H7 (cell line): ENCODE measurements around the gene RADX. TPM values are rescaled to one million over a fixed set of nuclear protein-coding genes. Genes with fewer than 3 reads are reported as not detected.
"Not testable (repeated sequence)": the region's sequence is repeated elsewhere in the genome, so short reads cannot be mapped to it uniquely, and the experiment has no call there.

ENCODE experiments used
- DNase-seq: peaks from one replicate; pipeline ENCODE4 v3.0.0; 2012
- H3K27me3 ChIP-seq: 2 replicates; pipeline ENCODE4 v1.6.0; 2011; ENCODE audit warnings: mild to moderate bottlenecking, low read length; ENCODE audit not compliant: control insufficient read depth, insufficient read depth
- H3K36me3 ChIP-seq: replicated peaks from 2 replicates; pipeline ENCODE4 v1.5.1; 2011; ENCODE audit warnings: low read length; ENCODE audit not compliant: control insufficient read depth, insufficient read depth
- H3K4me3 ChIP-seq: 2 replicates; pipeline ENCODE4 v1.5.1; 2011; ENCODE audit warnings: low read depth, mild to moderate bottlenecking, control low read depth, low read length, moderate library complexity; ENCODE audit not compliant: insufficient read depth
- total RNA-seq: library from RNA; depleted of rRNA; stranded (reverse); fragments of >200 nt; shearing (Covaris generic); gene quantifications from 2 replicates; pipeline ENCODE4 v1.2.3, GENCODE V29; 2014

Gene RADX
- total RNA-seq, 1 experiment from 2014 or later: 5.0 TPM

- H3K4me3 ChIP-seq: no peak overlapping the region
- no peaks in the 10 kb centered on the region for H3K27me3 ChIP-seq
- no peaks in the 10 kb centered on the region for H3K36me3 ChIP-seq
Measured at GRCh38 chrX:106631615-106632014, 19.8 kb downstream of the RADX start.

GRCh38 chrX:106649523-106650428, 38.0 kb downstream of the RADX start:
- DNase-seq: no peak
- Histone ChIP-seq H3K4me3 (no peak overlapping the region), H3K27me3 (no peaks in the 10 kb centered on the region), H3K36me3 (no peaks in the 10 kb centered on the region)

More at GRCh38 chrX:106631615-106632014, 19.8 kb downstream of the RADX start:
- no peak for DNase-seq

- DNase-seq, H3K4me3 ChIP-seq, H3K27me3 ChIP-seq, H3K36me3 ChIP-seq: not testable (repeated sequence)
Measured at GRCh38 chrX:106653625-106654024, 41.8 kb downstream of the RADX start.

GRCh38 chrX:106670631-106671030, 58.9 kb downstream of the RADX start:
- no peak for DNase-seq
- no peak overlapping the region for H3K4me3 ChIP-seq
- H3K36me3 ChIP-seq: no peaks in the 10 kb centered on the region
- no peaks in the 10 kb centered on the region for H3K27me3 ChIP-seq

- no peaks in the 10 kb centered on the region for H3K36me3 ChIP-seq
- H3K4me3 ChIP-seq: no peak overlapping the region
- H3K27me3 ChIP-seq: no peaks in the 10 kb centered on the region
- DNase-seq: no peak
Measured at GRCh38 chrX:106672527-106672926, 60.7 kb downstream of the RADX start.

GRCh38 chrX:106680716-106681115, 68.9 kb downstream of the RADX start:
- no peaks in the 10 kb centered on the region for H3K27me3 ChIP-seq
- H3K36me3 ChIP-seq: no peaks in the 10 kb centered on the region
- DNase-seq: no peak
- H3K4me3 ChIP-seq: no peak overlapping the region

GRCh38 chrX:106684207-106684606, 72.4 kb downstream of the RADX start:
- Histone ChIP-seq H3K4me3 (no peak overlapping the region), H3K27me3 (no peaks in the 10 kb centered on the region)
- DNase-seq: no peak

GRCh38 chrX:106692425-106693065, 80.8 kb downstream of the RADX start:
- no peaks in the 10 kb centered on the region for H3K36me3 ChIP-seq
- DNase-seq: no peak
- no peak overlapping the region for H3K4me3 ChIP-seq
- no peaks in the 10 kb centered on the region for H3K27me3 ChIP-seq

More at GRCh38 chrX:106684207-106684606, 72.4 kb downstream of the RADX start:
- no peaks in the 10 kb centered on the region for H3K36me3 ChIP-seq

GRCh38 chrX:106696502-106696901, 84.7 kb downstream of the RADX start:
- Histone ChIP-seq H3K27me3 (no peaks in the 10 kb centered on the region), H3K36me3 (no peaks in the 10 kb centered on the region), H3K4me3 (no peak overlapping the region)
- peak; percentile 31 for DNase-seq

GRCh38 chrX:106698693-106699092, 86.9 kb downstream of the RADX start:
- Histone ChIP-seq H3K27me3 (no peaks in the 10 kb centered on the region), H3K36me3 (no peaks in the 10 kb centered on the region), H3K4me3 (no peak overlapping the region)
- DNase-seq: no peak

- H3K4me3 ChIP-seq: no peak overlapping the region
- H3K27me3 ChIP-seq: no peaks in the 10 kb centered on the region
- no peak for DNase-seq
- no peaks in the 10 kb centered on the region for H3K36me3 ChIP-seq
Measured at GRCh38 chrX:106702636-106703035, 90.9 kb downstream of the RADX start.

- no peak for DNase-seq
- no peak overlapping the region for H3K4me3 ChIP-seq
- H3K27me3 ChIP-seq: no peaks in the 10 kb centered on the region
Measured at GRCh38 chrX:106706466-106706865, 94.7 kb downstream of the RADX start.

GRCh38 chrX:106707771-106708454, 96.1 kb downstream of the RADX start:
- Histone ChIP-seq H3K4me3 (no peak overlapping the region), H3K27me3 (no peaks in the 10 kb centered on the region), H3K36me3 (no peaks in the 10 kb centered on the region)
- no peak for DNase-seq

More at GRCh38 chrX:106706466-106706865, 94.7 kb downstream of the RADX start:
- no peaks in the 10 kb centered on the region for H3K36me3 ChIP-seq

GRCh38 chrX:106710771-106711170, 99.0 kb downstream of the RADX start:
- no peaks in the 10 kb centered on the region for H3K36me3 ChIP-seq
- H3K27me3 ChIP-seq: no peaks in the 10 kb centered on the region
- DNase-seq: no peak
- H3K4me3 ChIP-seq: no peak overlapping the region
